Keratinocyte (primary cell): ENCODE results near the gene EEPD1. TPM values are rescaled to one million over a fixed set of nuclear protein-coding genes. Genes with fewer than 3 reads are reported as not detected.

Experiments
- DNase-seq: peaks from one replicate; pipeline ENCODE4 v3.0.0-alpha.2; 2011; ENCODE audit warnings: low read depth, missing footprints, low spot score
- FAIRE-seq: peaks from 2 replicates; lab custom pipeline; 2011; peaks lifted over from hg19 to GRCh38; lab: Jason Lieb, UNC
- H2AFZ ChIP-seq: 2 replicates; pipeline ENCODE4 v1.6.0; 2012; ENCODE audit warnings: low read length, control low read depth, inconsistent platforms; ENCODE audit not compliant: control insufficient read depth
- H3K27ac ChIP-seq: 2 replicates; pipeline ENCODE4 v1.5.1; 2011; ENCODE audit warnings: low read length; ENCODE audit not compliant: control insufficient read depth, insufficient read depth
- H3K27me3 ChIP-seq: 3 replicates; pipeline ENCODE4 v1.6.0; 2011; ENCODE audit warnings: low read length; ENCODE audit not compliant: control insufficient read depth, insufficient read depth; ENCODE audit errors: extremely low read depth
- H3K36me3 ChIP-seq, 2 experiments: 2 replicates in 1 of 2; 3 replicates in 1 of 2; pipeline ENCODE4 v1.5.1; 2011; ENCODE audit warnings: low read length in 2 of 2, mild to moderate bottlenecking in 1 of 2; ENCODE audit not compliant: control insufficient read depth in 2 of 2, insufficient read depth in 2 of 2; ENCODE audit errors: extremely low read depth in 1 of 2
- H3K4me1 ChIP-seq: 3 replicates; pipeline ENCODE4 v1.5.1; 2011; ENCODE audit warnings: low read length; ENCODE audit not compliant: control insufficient read depth, insufficient read depth; ENCODE audit errors: extremely low read depth
- H3K4me2 ChIP-seq: 3 replicates; pipeline ENCODE4 v1.6.0; 2011; ENCODE audit warnings: low read depth, low read length; ENCODE audit not compliant: control insufficient read depth, insufficient read depth; ENCODE audit errors: extremely low read depth
- H3K4me3 ChIP-seq, 3 experiments: fragments of 200-600 bp in 1 of 3; sonication (generic) in 1 of 3; 2 replicates in 2 of 3; 3 replicates in 1 of 3; pipeline ENCODE4 v1.5.1; 2011 to 2016; ENCODE audit warnings: low read length in 3 of 3, mild to moderate bottlenecking in 3 of 3, control low read depth in 2 of 3, inconsistent platforms in 1 of 3, low read depth in 1 of 3, mixed read lengths in 1 of 3, mixed run types in 1 of 3, moderate library complexity in 1 of 3; ENCODE audit not compliant: control insufficient read depth in 2 of 3, insufficient read depth in 2 of 3; ENCODE audit errors: extremely low read depth in 1 of 3
- H3K79me2 ChIP-seq: 2 replicates; pipeline ENCODE4 v1.6.0; 2012; ENCODE audit warnings: low read length; ENCODE audit not compliant: control insufficient read depth, insufficient read depth
- H3K9ac ChIP-seq: 3 replicates; pipeline ENCODE4 v1.6.0; 2011; ENCODE audit warnings: low read length; ENCODE audit not compliant: control insufficient read depth, insufficient read depth; ENCODE audit errors: extremely low read depth
- H3K9me1 ChIP-seq: 3 replicates; pipeline ENCODE4 v1.6.0; 2011; ENCODE audit warnings: low read length; ENCODE audit not compliant: control insufficient read depth, insufficient read depth; ENCODE audit errors: extremely low read depth
- H3K9me3 ChIP-seq: 2 replicates; pipeline ENCODE4 v1.5.1; 2012; ENCODE audit warnings: low read depth, low read length; ENCODE audit not compliant: control insufficient read depth
- H4K20me1 ChIP-seq: 3 replicates; pipeline ENCODE4 v1.6.0; 2011; ENCODE audit warnings: low read length; ENCODE audit not compliant: control insufficient read depth, insufficient read depth; ENCODE audit errors: extremely low read depth
- CTCF ChIP-seq, 3 experiments: IDR thresholded peaks in 1 of 3; conservative IDR thresholded peaks in 1 of 3; optimal IDR thresholded peaks in 1 of 3; 2 replicates in 2 of 3; 3 replicates in 1 of 3; pipeline versions ENCODE3 to v1.5.1; 2011; ENCODE audit warnings: low read length in 3 of 3, mild to moderate bottlenecking in 3 of 3, moderate library complexity in 2 of 3, control low read depth in 1 of 3, inconsistent platforms in 1 of 3; ENCODE audit not compliant: insufficient read depth in 2 of 3; ENCODE audit errors: extremely low read depth in 1 of 3
- EZH2 ChIP-seq: IDR thresholded peaks from one replicate; pipeline ENCODE4 v1.6.1; 2012; ENCODE audit warnings: inconsistent platforms, mild to moderate bottlenecking, low read length, moderate library complexity
- dilution Hi-C: fragments of 300-500 bp; cut with MboI; formaldehyde crosslinking; loops from one replicate; pipeline ENCODE4 v1.7.0; 2020; ENCODE audit warnings: low sequenced_read_pairs; ENCODE audit not compliant: extremely low pct_ligation_motif_present
- polyA plus RNA-seq, 5 experiments: library from polyadenylated mRNA; depleted of rRNA in 3 of 5; stranded (reverse) in 3 of 5; stranded (forward) in 1 of 5; unstranded in 1 of 5; fragments of >200 nt; gene quantifications; 1 replicate in 1 of 5; 2 replicates in 3 of 5; 3 replicates in 1 of 5; pipeline versions ENCODE4 v1.2.1 to v1.2.3, GENCODE V29; 2011 to 2012; ENCODE audit warnings: missing spikeins in 2 of 5, low read depth in 1 of 5, low replicate concordance in 1 of 5

Gene EEPD1
- polyA plus RNA-seq, 1 donor (not counting 4 experiments of a cell fraction or from before 2014, with no cell fraction given): 1.2 TPM

GRCh38 chr7:36227223-36227622, 74.2 kb downstream of the EEPD1 start:
- Histone ChIP-seq H3K9me1 (no peaks in the 10 kb centered on the region), H3K4me2 (no peak overlapping the region), H3K36me3 (no peaks in the 10 kb centered on the region), H3K27ac (no peak overlapping the region), H3K9me3 (no peaks in the 10 kb centered on the region), H3K27me3 (no peaks in the 10 kb centered on the region), H3K4me3 (no peak overlapping the region), H3K9ac (no peak overlapping the region), H2AFZ (no peak overlapping the region), H3K79me2 (no peaks in the 10 kb centered on the region), H4K20me1 (no peaks in the 10 kb centered on the region), H3K4me1 (no peaks in the 10 kb centered on the region)
- TF ChIP-seq CTCF (optimal IDR thresholded peaks at IDR 0.05 in 1 of 3, IDR thresholded peaks at IDR 0.05 in 1 of 3, conservative IDR thresholded peaks at IDR 0.05 in 1 of 3; ENCODE audit: extremely low read depth in 1 of 3, insufficient read depth in 2 of 3, low read length in 3 of 3) (no peak), EZH2 (no peak)
- DNase-seq (no peak), FAIRE-seq (no peak)
- dilution Hi-C loops: no loop called here

- H3K9me1 ChIP-seq: no peaks in the 10 kb centered on the region
- TF ChIP-seq CTCF (optimal IDR thresholded peaks at IDR 0.05 in 1 of 3, IDR thresholded peaks at IDR 0.05 in 1 of 3, conservative IDR thresholded peaks at IDR 0.05 in 1 of 3; ENCODE audit: extremely low read depth in 1 of 3, insufficient read depth in 2 of 3, low read length in 3 of 3): no peak
- TF ChIP-seq EZH2: no peak
- H3K79me2 ChIP-seq: no peaks in the 10 kb centered on the region
- H3K9ac ChIP-seq: no peak overlapping the region
- H2AFZ ChIP-seq: no peak overlapping the region
- dilution Hi-C loops: no loop called here
- H3K4me2 ChIP-seq: no peak overlapping the region
- H3K4me3 ChIP-seq: no peak overlapping the region
- no peak for DNase-seq
- no peaks in the 10 kb centered on the region for H4K20me1 ChIP-seq
- no peaks in the 10 kb centered on the region for H3K36me3 ChIP-seq
- H3K4me1 ChIP-seq: no peaks in the 10 kb centered on the region
- FAIRE-seq: no peak
- H3K9me3 ChIP-seq: no peaks in the 10 kb centered on the region
- no peak overlapping the region for H3K27ac ChIP-seq
- no peaks in the 10 kb centered on the region for H3K27me3 ChIP-seq
Observed at GRCh38 chr7:36228039-36228438, 75.0 kb downstream of the EEPD1 start.
